Measurements from ENCODE around the gene ARHGAP25. TPM values are rescaled to one million over a fixed set of nuclear protein-coding genes. Genes with fewer than 3 reads are reported as not detected.

Gene ARHGAP25
- total RNA-seq, 1 donor from 2014 or later, result 5.8 TPM

DNA sequence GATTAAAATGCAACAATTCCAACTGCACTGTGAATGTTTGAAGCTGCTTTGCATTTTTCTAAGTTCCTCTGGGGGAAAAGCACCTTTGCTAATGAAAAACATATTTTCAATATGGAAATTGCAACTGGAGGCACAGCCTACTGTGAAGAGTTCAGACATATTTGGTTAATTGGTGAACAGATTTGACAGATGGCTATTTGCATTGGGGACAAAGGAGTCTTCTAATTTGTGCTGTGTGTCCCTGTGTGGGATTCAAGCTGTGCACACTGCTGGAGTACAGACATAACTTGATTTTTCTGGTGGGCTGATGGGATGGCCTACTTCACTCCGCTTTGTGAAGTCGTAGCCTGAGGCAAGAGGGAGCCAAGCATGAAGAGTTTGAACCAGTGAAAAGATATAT is 40.7 kb upstream of the ARHGAP25 start:
- Histone ChIP-seq H3F3A (ENCODE audit: low read depth) (peaks cover 6% of the 10 kb centered on the region), H3K79me2 (ENCODE audit: low read depth) (no peaks in the 10 kb centered on the region), H3K36me3 (no peaks in the 10 kb centered on the region), H4K20me1 (ENCODE audit: low read depth) (no peaks in the 10 kb centered on the region), H3K4me3 (no peak overlapping the region), H3K27ac (no peak overlapping the region), H3K9me3 (ENCODE audit: low read depth) (no peaks in the 10 kb centered on the region), H3K9ac (no peak overlapping the region), H2AFZ (replicated peaks) (no peak overlapping the region), H3K4me1 (peaks cover 13% of the 10 kb centered on the region), H3K4me2 (no peak overlapping the region), H3K27me3 (no peaks in the 10 kb centered on the region)
- Mint-ChIP-seq H3K27ac (peak overlapping the region; percentile 58), H3K36me3 (no peaks in the 10 kb centered on the region), H3K4me3 (no peak overlapping the region), H3K9me3 (peaks cover 5% of the 10 kb centered on the region), H3K4me1 (peaks cover 23% of the 10 kb centered on the region), H3K27me3 (ENCODE audit: insufficient read depth, low read depth) (peaks cover 6% of the 10 kb centered on the region)
- TF ChIP-seq, protein P1, sequence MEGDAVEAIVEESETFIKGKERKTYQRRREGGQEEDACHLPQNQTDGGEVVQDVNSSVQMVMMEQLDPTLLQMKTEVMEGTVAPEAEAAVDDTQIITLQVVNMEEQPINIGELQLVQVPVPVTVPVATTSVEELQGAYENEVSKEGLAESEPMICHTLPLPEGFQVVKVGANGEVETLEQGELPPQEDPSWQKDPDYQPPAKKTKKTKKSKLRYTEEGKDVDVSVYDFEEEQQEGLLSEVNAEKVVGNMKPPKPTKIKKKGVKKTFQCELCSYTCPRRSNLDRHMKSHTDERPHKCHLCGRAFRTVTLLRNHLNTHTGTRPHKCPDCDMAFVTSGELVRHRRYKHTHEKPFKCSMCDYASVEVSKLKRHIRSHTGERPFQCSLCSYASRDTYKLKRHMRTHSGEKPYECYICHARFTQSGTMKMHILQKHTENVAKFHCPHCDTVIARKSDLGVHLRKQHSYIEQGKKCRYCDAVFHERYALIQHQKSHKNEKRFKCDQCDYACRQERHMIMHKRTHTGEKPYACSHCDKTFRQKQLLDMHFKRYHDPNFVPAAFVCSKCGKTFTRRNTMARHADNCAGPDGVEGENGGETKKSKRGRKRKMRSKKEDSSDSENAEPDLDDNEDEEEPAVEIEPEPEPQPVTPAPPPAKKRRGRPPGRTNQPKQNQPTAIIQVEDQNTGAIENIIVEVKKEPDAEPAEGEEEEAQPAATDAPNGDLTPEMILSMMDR (IDR thresholded peaks at IDR 0.05), result no peak
- TF ChIP-seq EZH2phosphoT487 (IDR thresholded peaks at IDR 0.05) (no peak), EZH2 (IDR thresholded peaks at IDR 0.05) (no peak)
- DNase-seq (ENCODE audit: low spot score), result no peak

DNA sequence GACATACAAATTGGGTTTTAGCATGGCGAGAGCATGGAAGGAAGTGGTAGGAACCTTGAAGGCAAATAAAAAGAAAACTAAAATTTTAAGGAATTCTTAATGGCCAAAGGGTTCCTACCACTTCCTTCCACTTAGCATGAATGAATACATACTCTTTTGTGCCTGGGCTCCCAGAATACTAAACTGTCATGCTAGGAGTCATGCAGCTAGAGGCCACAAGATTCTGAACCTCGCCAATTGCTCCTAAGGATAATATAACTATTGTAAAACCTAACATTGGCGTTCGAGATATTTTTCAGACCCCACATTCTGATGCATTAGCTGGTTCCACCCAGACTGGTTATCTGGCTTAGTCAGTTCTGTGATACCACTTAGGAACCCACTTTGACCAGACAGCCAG is 38.6 kb upstream of the ARHGAP25 start:
- no peak for DNase-seq (ENCODE audit: low spot score)
- no peaks in the 10 kb centered on the region for H3K4me1 ChIP-seq
- no peaks in the 10 kb centered on the region for H3F3A ChIP-seq (ENCODE audit: low read depth)
- no peak overlapping the region for H3K27ac Mint-ChIP-seq
- H3K9ac ChIP-seq, result no peak overlapping the region
- no peak overlapping the region for H3K4me3 Mint-ChIP-seq
- peaks cover 12% of the 10 kb centered on the region for H3K4me1 Mint-ChIP-seq
- peaks cover 9% of the 10 kb centered on the region for H3K9me3 Mint-ChIP-seq
- peaks cover 6% of the 10 kb centered on the region for H3K27me3 Mint-ChIP-seq (ENCODE audit: insufficient read depth, low read depth)
- no peaks in the 10 kb centered on the region for H3K36me3 Mint-ChIP-seq
- H2AFZ ChIP-seq (replicated peaks), result no peak overlapping the region
- no peak overlapping the region for H3K27ac ChIP-seq
- H3K36me3 ChIP-seq, result peaks cover 3% of the 10 kb centered on the region
- no peaks in the 10 kb centered on the region for H3K27me3 ChIP-seq
- no peaks in the 10 kb centered on the region for H4K20me1 ChIP-seq (ENCODE audit: low read depth)
- no peak overlapping the region for H3K4me2 ChIP-seq
- H3K4me3 ChIP-seq, result no peak overlapping the region
- no peak for TF ChIP-seq EZH2 (IDR thresholded peaks at IDR 0.05)
- peaks cover 2% of the 10 kb centered on the region for H3K9me3 ChIP-seq (ENCODE audit: low read depth)
- H3K79me2 ChIP-seq (ENCODE audit: low read depth), result no peaks in the 10 kb centered on the region

DNA sequence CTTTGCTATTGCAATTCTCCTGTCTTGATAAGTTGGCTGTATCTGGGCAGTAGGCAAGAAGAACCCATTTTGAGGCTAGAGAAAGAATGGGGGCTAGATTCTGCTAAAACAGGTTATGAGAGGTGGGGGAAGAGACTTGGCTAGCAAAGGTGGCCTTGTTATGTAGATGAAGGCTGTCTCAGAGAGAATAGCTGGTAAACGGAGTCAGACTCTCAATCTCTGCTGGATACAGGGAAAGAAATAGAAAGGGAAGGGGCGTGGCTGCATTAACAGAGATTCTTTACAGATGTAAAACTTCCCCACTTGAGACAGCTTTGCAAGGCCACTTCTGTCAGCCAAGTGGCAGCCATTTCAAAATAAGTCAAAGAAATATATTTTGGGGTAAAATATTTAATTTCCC is 38.1 kb upstream of the ARHGAP25 start:
- Histone ChIP-seq H4K20me1 (ENCODE audit: low read depth) (no peaks in the 10 kb centered on the region), H3K36me3 (peaks cover 3% of the 10 kb centered on the region), H3K27ac (no peak overlapping the region), H3K4me1 (no peaks in the 10 kb centered on the region), H3K79me2 (ENCODE audit: low read depth) (no peaks in the 10 kb centered on the region), H3K9ac (no peak overlapping the region), H2AFZ (replicated peaks) (no peak overlapping the region), H3K27me3 (no peaks in the 10 kb centered on the region), H3K9me3 (ENCODE audit: low read depth) (peaks cover 2% of the 10 kb centered on the region), H3K4me2 (no peak overlapping the region), H3K4me3 (no peak overlapping the region), H3F3A (ENCODE audit: low read depth) (no peaks in the 10 kb centered on the region)
- TF ChIP-seq, protein P1 (IDR thresholded peaks at IDR 0.05), result no peak
- TF ChIP-seq EZH2phosphoT487 (IDR thresholded peaks at IDR 0.05) (no peak), EZH2 (IDR thresholded peaks at IDR 0.05) (no peak)
- H3K4me1 Mint-ChIP-seq, result peaks cover 12% of the 10 kb centered on the region
- no peak for DNase-seq (ENCODE audit: low spot score)
- no peaks in the 10 kb centered on the region for H3K36me3 Mint-ChIP-seq
- no peak overlapping the region for H3K27ac Mint-ChIP-seq
- H3K4me3 Mint-ChIP-seq, result no peak overlapping the region
- H3K9me3 Mint-ChIP-seq, result peaks cover 9% of the 10 kb centered on the region
- peaks cover 6% of the 10 kb centered on the region for H3K27me3 Mint-ChIP-seq (ENCODE audit: insufficient read depth, low read depth)

DNA sequence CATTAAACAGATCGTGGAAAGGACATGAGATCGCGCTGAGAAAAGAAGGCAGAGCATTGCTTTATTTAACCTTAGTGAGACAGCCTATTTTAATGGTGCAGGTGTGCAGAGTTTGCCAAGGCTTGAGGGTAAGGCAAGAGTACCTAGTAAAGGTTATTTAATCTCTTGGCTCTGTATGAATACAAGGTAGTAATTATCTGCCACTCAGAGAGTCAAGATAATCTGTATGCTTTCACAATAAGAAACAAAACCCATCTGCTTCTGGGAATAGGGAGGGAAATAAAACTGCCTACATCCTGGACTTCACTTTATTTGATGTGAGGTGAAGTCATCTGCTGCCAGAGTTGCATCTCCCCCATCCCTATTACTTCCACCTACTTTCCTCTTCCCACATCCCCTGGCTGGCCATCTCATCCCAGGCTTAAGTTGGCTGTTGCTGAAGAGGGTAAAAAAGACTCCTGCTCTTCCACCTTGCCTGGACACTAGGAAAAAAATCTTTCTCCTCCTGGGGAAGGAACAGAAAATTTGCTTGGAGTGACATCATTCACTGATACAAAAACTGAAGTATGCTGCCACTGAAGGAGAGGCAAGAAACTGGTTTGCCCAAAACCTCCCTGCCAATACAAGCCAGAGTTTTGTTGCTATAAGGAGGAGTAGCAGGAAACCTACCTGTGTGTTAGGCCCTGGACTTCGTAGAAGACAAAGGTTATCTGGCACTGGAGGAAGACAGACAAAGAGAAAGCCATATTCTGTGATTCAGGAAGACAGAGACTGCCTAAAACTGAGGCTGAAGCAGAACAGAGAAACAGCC is 35.8 kb upstream of the ARHGAP25 start:
- Histone ChIP-seq H3K27ac (no peak overlapping the region), H3K27me3 (no peaks in the 10 kb centered on the region), H3K79me2 (ENCODE audit: low read depth) (no peaks in the 10 kb centered on the region), H4K20me1 (ENCODE audit: low read depth) (no peaks in the 10 kb centered on the region), H3K4me1 (no peaks in the 10 kb centered on the region), H3K9me3 (ENCODE audit: low read depth) (peaks cover 2% of the 10 kb centered on the region), H3K36me3 (peaks cover 3% of the 10 kb centered on the region), H3K4me3 (no peak overlapping the region), H3K9ac (no peak overlapping the region), H3K4me2 (no peak overlapping the region), H3F3A (ENCODE audit: low read depth) (no peaks in the 10 kb centered on the region), H2AFZ (replicated peaks) (no peak overlapping the region)
- DNase-seq (ENCODE audit: low spot score), result no peak
- TF ChIP-seq, protein P1 (IDR thresholded peaks at IDR 0.05), result no peak
- TF ChIP-seq EZH2 (IDR thresholded peaks at IDR 0.05) (no peak), EZH2phosphoT487 (IDR thresholded peaks at IDR 0.05) (no peak)
- peaks cover 8% of the 10 kb centered on the region for H3K4me1 Mint-ChIP-seq
- peaks cover 6% of the 10 kb centered on the region for H3K27me3 Mint-ChIP-seq (ENCODE audit: insufficient read depth, low read depth)
- no peak overlapping the region for H3K4me3 Mint-ChIP-seq
- no peaks in the 10 kb centered on the region for H3K36me3 Mint-ChIP-seq
- H3K9me3 Mint-ChIP-seq, result peaks cover 9% of the 10 kb centered on the region
- no peak overlapping the region for H3K27ac Mint-ChIP-seq
